ENCODE measurements around the gene SEH1L. TPM values are rescaled to one million over a fixed set of nuclear protein-coding genes. Genes with fewer than 3 reads are reported as not detected.
A peak's percentile ranks its signal among the peaks of the same experiment; 100 is the strongest.

Gene SEH1L
- total and polyA plus RNA-seq, 2 experiments from 2014 or later, result 30.2 to 49.5 TPM

- in situ Hi-C loops (cut with MboI), result loop anchor here (25.0 kb wide), 1 partner anchor 556 kb away; the partner anchor contains the start of gene AFG3L2
- Histone ChIP-seq H3K9me2 (ENCODE audit: insufficient read depth) (no peaks in the 10 kb centered on the region), H3K27me3 (replicated peaks; ENCODE audit: insufficient read depth) (no peaks in the 10 kb centered on the region), H4K20me1 (ENCODE audit: insufficient read depth) (no peaks in the 10 kb centered on the region), H3K79me2 (ENCODE audit: insufficient read depth) (0 out of 2 replicates have a peak, but pooled peaks cover 3% of the 10 kb centered on the region), H3K4me1 (ENCODE audit: insufficient read depth) (peaks cover 27% of the 10 kb centered on the region), H3K36me3 (ENCODE audit: low read depth) (no peaks in the 10 kb centered on the region), H3K9ac (no peak overlapping the region), H3K4me3 (no peak overlapping the region), H3K9me3 (ENCODE audit: low read depth) (no peaks in the 10 kb centered on the region), H2AFZ (no peak overlapping the region), H3F3A (ENCODE audit: insufficient read depth) (peaks cover 9% of the 10 kb centered on the region), H3K27ac (no peak overlapping the region), H3K4me2 (ENCODE audit: unreplicated experiment) (no peak overlapping the region)
- WGBS, 2 experiments (ENCODE audit: low coverage in 1 of 2, low lambda C conversion rate in 2 of 2, missing lambda C conversion rate in 2 of 2), result 46 to 47% methylated on average over 4 of the region's 4 CpGs
- peak; percentile 28 for DNase-seq
- TF ChIP-seq EZH2 (IDR thresholded peaks at IDR 0.05; ENCODE audit: insufficient read depth, poor library complexity, severe bottlenecking), result no peak
- no peak for TF ChIP-seq EZH2phosphoT487 (IDR thresholded peaks at IDR 0.05; ENCODE audit: insufficient read depth, low read depth)
Observed at GRCh38 chr18:12943215-12943614, 4.6 kb upstream of the SEH1L start.

GRCh38 chr18:12944709-12945108 lies 3.1 kb upstream of the SEH1L start:
- in situ Hi-C loops (cut with MboI), result loop anchor here (25.0 kb wide), 1 partner anchor 557 kb away; the partner anchor contains the start of gene AFG3L2
- Histone ChIP-seq H3K27me3 (replicated peaks; ENCODE audit: insufficient read depth) (no peaks in the 10 kb centered on the region), H3K9me2 (ENCODE audit: insufficient read depth) (no peaks in the 10 kb centered on the region), H3K4me2 (ENCODE audit: unreplicated experiment) (no peak overlapping the region), H3K36me3 (ENCODE audit: low read depth) (0 out of 2 replicates have a peak, but pooled peaks cover 2% of the 10 kb centered on the region), H2AFZ (no peak overlapping the region), H3K27ac (no peak overlapping the region), H3K79me2 (ENCODE audit: insufficient read depth) (peaks cover 13% of the 10 kb centered on the region), H3K4me1 (ENCODE audit: insufficient read depth) (peaks cover 29% of the 10 kb centered on the region), H3K4me3 (no peak overlapping the region), H3F3A (ENCODE audit: insufficient read depth) (peaks cover 9% of the 10 kb centered on the region), H3K9me3 (ENCODE audit: low read depth) (no peaks in the 10 kb centered on the region), H3K9ac (no peak overlapping the region), H4K20me1 (ENCODE audit: insufficient read depth) (no peaks in the 10 kb centered on the region)
- TF ChIP-seq EZH2phosphoT487 (IDR thresholded peaks at IDR 0.05; ENCODE audit: insufficient read depth, low read depth), result no peak
- no peak for TF ChIP-seq EZH2 (IDR thresholded peaks at IDR 0.05; ENCODE audit: insufficient read depth, poor library complexity, severe bottlenecking)
- DNase-seq, result peak; percentile 43
- WGBS, 2 experiments (ENCODE audit: low coverage in 1 of 2, low lambda C conversion rate in 2 of 2, missing lambda C conversion rate in 2 of 2), result 37 to 52% methylated on average over 4 of the region's 4 CpGs

GRCh38 chr18:12946549-12947284 lies 1.1 kb upstream of the SEH1L start:
- no peaks in the 10 kb centered on the region for H3K27me3 ChIP-seq (replicated peaks; ENCODE audit: insufficient read depth)
- H3K4me2 ChIP-seq (ENCODE audit: unreplicated experiment), result peak overlapping the region; percentile 85
- peaks cover 36% of the 10 kb centered on the region for H3K4me1 ChIP-seq (ENCODE audit: insufficient read depth)
- TF ChIP-seq EZH2 (IDR thresholded peaks at IDR 0.05; ENCODE audit: insufficient read depth, poor library complexity, severe bottlenecking), result no peak
- no peak for TF ChIP-seq EZH2phosphoT487 (IDR thresholded peaks at IDR 0.05; ENCODE audit: insufficient read depth, low read depth)
- H4K20me1 ChIP-seq (ENCODE audit: insufficient read depth), result no peaks in the 10 kb centered on the region
- H3F3A ChIP-seq (ENCODE audit: insufficient read depth), result peaks cover 9% of the 10 kb centered on the region
- H2AFZ ChIP-seq, result peak overlapping the region; percentile 81
- H3K9ac ChIP-seq, result peak overlapping the region; percentile 92
- peaks cover 33% of the 10 kb centered on the region for H3K79me2 ChIP-seq (ENCODE audit: insufficient read depth)
- H3K9me2 ChIP-seq (ENCODE audit: insufficient read depth), result no peaks in the 10 kb centered on the region
- H3K9me3 ChIP-seq (ENCODE audit: low read depth), result no peaks in the 10 kb centered on the region
- H3K36me3 ChIP-seq (ENCODE audit: low read depth), result 0 out of 2 replicates have a peak, but pooled peaks cover 7% of the 10 kb centered on the region
- in situ Hi-C loops (cut with MboI), result loop anchor here (25.0 kb wide), 1 partner anchor 559 kb away; the partner anchor contains the start of gene AFG3L2
- peak; percentile 86 for DNase-seq
- WGBS, 2 experiments (ENCODE audit: low coverage in 1 of 2, low lambda C conversion rate in 2 of 2, missing lambda C conversion rate in 2 of 2), result 1 to 2% methylated on average over 15 of the region's 15 CpGs
- H3K27ac ChIP-seq, result peak overlapping the region; percentile 96
- H3K4me3 ChIP-seq, result peak overlapping the region; percentile 95

- Histone ChIP-seq H3K4me1 (ENCODE audit: insufficient read depth) (peaks cover 34% of the 10 kb centered on the region), H3K79me2 (ENCODE audit: insufficient read depth) (peaks cover 48% of the 10 kb centered on the region), H3K36me3 (ENCODE audit: low read depth) (0 out of 2 replicates have a peak, but pooled peaks cover 7% of the 10 kb centered on the region), H3K4me3 (peak overlapping the region; percentile 74), H2AFZ (peak overlapping the region; percentile 70), H3F3A (ENCODE audit: insufficient read depth) (peaks cover 9% of the 10 kb centered on the region), H3K4me2 (ENCODE audit: unreplicated experiment) (peak overlapping the region; percentile 66), H3K9ac (peak overlapping the region; percentile 86), H3K27me3 (replicated peaks; ENCODE audit: insufficient read depth) (no peaks in the 10 kb centered on the region), H3K9me2 (ENCODE audit: insufficient read depth) (no peaks in the 10 kb centered on the region), H3K9me3 (ENCODE audit: low read depth) (no peaks in the 10 kb centered on the region), H3K27ac (peak overlapping the region; percentile 90), H4K20me1 (ENCODE audit: insufficient read depth) (no peaks in the 10 kb centered on the region)
- in situ Hi-C loops (cut with MboI), result loop anchor here (25.0 kb wide), 1 partner anchor 561 kb away; the partner anchor contains the start of gene AFG3L2
- no peak for TF ChIP-seq EZH2 (IDR thresholded peaks at IDR 0.05; ENCODE audit: insufficient read depth, poor library complexity, severe bottlenecking)
- no peak for TF ChIP-seq EZH2phosphoT487 (IDR thresholded peaks at IDR 0.05; ENCODE audit: insufficient read depth, low read depth)
- 2 to 3% methylated on average over 38 to 60 of the region's 81 CpGs for WGBS, 2 experiments (ENCODE audit: low coverage in 1 of 2, low lambda C conversion rate in 2 of 2, missing lambda C conversion rate in 2 of 2)
- peak; percentile 96 for DNase-seq
Observed at GRCh38 chr18:12948050-12948804, 416 bp downstream of the SEH1L start.

Data from GM23248 (cell line).